BLaER1 treated with 17β-estradiol and CSF1 and Interleukin-3, amounts not matched to agents 10 nM and 100 nM (cell line): ENCODE data around the gene HIGD1C.
A peak's percentile ranks its signal among the peaks of the same experiment; 100 is the strongest.
"Not testable (repeated sequence)": the region's sequence is repeated elsewhere in the genome, so short reads cannot be mapped to it uniquely, and the experiment has no call there.

ENCODE experiments used
- H3K27ac ChIP-seq, 11 experiments: shearing (Covaris generic); formaldehyde crosslinking; 2 replicates each; pipeline ENCODE4 v1.8.1; 2022
- H3K27me3 ChIP-seq, 11 experiments: shearing (Covaris generic); formaldehyde crosslinking; 2 replicates each; pipeline ENCODE4 v1.8.1; 2022
- H3K36me3 ChIP-seq, 11 experiments: shearing (Covaris generic); formaldehyde crosslinking; 2 replicates each; pipeline ENCODE4 v1.8.1; 2022
- H3K4me1 ChIP-seq, 10 experiments: shearing (Covaris generic); formaldehyde crosslinking; 2 replicates each; pipeline ENCODE4 v1.8.1; 2022
- H3K4me2 ChIP-seq, 11 experiments: shearing (Covaris generic); formaldehyde crosslinking; 2 replicates each; pipeline ENCODE4 v1.8.1; 2022
- H3K4me3 ChIP-seq, 10 experiments: shearing (Covaris generic); formaldehyde crosslinking; 2 replicates each; pipeline ENCODE4 v1.8.1; 2022
- H3K9ac ChIP-seq, 11 experiments: shearing (Covaris generic); formaldehyde crosslinking; 2 replicates each; pipeline ENCODE4 v1.8.1; 2022
- H3K9me3 ChIP-seq, 11 experiments: shearing (Covaris generic); formaldehyde crosslinking; replicated peaks in 1 of 11; 2 replicates each; pipeline ENCODE4 v1.8.1; 2022
- H4K20me1 ChIP-seq, 11 experiments: shearing (Covaris generic); formaldehyde crosslinking; 2 replicates each; pipeline ENCODE4 v1.8.1; 2022
- Cebpa-rat ChIP-seq, 11 experiments: shearing (Covaris generic); IDR thresholded peaks; 2 replicates each; pipeline ENCODE4 v1.8.1; 2022

The HIGD1C gene

GRCh38 chr12:50924131-50924438, 28.3 kb upstream of the HIGD1C start:
- Histone ChIP-seq H4K20me1 (peaks cover 0 to 7% (median 0%) of the 10 kb centered on the region in 11 experiments; a peak in 1 of 22 replicates), H3K27ac (peak overlapping the region; percentile 69 to 96 (median 91)), H3K36me3 (no peaks in the 10 kb centered on the region), H3K4me2 (peak overlapping the region; percentile 79 to 96 (median 93)), H3K4me3 (peak overlapping the region; percentile 33 to 74 (median 62); a peak in 18 of 20 replicates), H3K27me3 (no peaks in the 10 kb centered on the region), H3K4me1 (peaks cover 61 to 73% (median 68%) of the 10 kb centered on the region in 10 experiments), H3K9ac (peak overlapping the region; percentile 72 to 86 (median 81)), H3K9me3 (peaks cover 0 to 5% (median 0%) of the 10 kb centered on the region in 11 experiments; a peak in 2 of 22 replicates)
- TF ChIP-seq Cebpa-rat (IDR thresholded peaks at IDR 0.05): no peak

- Histone ChIP-seq H3K27me3 (no peaks in the 10 kb centered on the region), H3K27ac (peak overlapping the region; percentile 69 to 96 (median 91)), H4K20me1 (peaks cover 0 to 8% (median 0%) of the 10 kb centered on the region in 11 experiments; a peak in 1 of 22 replicates), H3K4me2 (peak overlapping the region; percentile 85 to 96 (median 95)), H3K4me3 (peak overlapping the region; percentile 61 to 78 (median 64)), H3K9me3 (peaks cover 0 to 4% (median 0%) of the 10 kb centered on the region in 11 experiments; a peak in 1 of 22 replicates), H3K36me3 (peaks cover 0 to 2% (median 0%) of the 10 kb centered on the region in 11 experiments; a peak in 3 of 22 replicates), H3K9ac (peak overlapping the region; percentile 72 to 86 (median 81)), H3K4me1 (peaks cover 64 to 73% (median 70%) of the 10 kb centered on the region in 10 experiments)
- TF ChIP-seq Cebpa-rat (IDR thresholded peaks at IDR 0.05): no peak
These were observed 27.7 kb upstream of the HIGD1C start for GRCh38 chr12:50924439-50925341.

- H3K36me3 ChIP-seq: peaks cover 0 to 8% (median 5%) of the 10 kb centered on the region in 11 experiments; a peak in 12 of 22 replicates
- no peaks in the 10 kb centered on the region for H3K9me3 ChIP-seq
- H3K4me1 ChIP-seq: peaks cover 64 to 73% (median 70%) of the 10 kb centered on the region in 10 experiments
- H3K27me3 ChIP-seq: no peaks in the 10 kb centered on the region
- peak overlapping the region; percentile 70 to 86 (median 81) for H3K9ac ChIP-seq
- H4K20me1 ChIP-seq: peaks cover 0 to 8% (median 0%) of the 10 kb centered on the region in 11 experiments; a peak in 1 of 22 replicates
- H3K4me3 ChIP-seq: peak overlapping the region; percentile 61 to 78 (median 64)
- peak overlapping the region; percentile 85 to 96 (median 95) for H3K4me2 ChIP-seq
- H3K27ac ChIP-seq: peak overlapping the region; percentile 27 to 96 (median 91); a peak in 18 of 22 replicates
- no peak for TF ChIP-seq Cebpa-rat (IDR thresholded peaks at IDR 0.05)
These were observed 27.0 kb upstream of the HIGD1C start for GRCh38 chr12:50925342-50925651.

GRCh38 chr12:50925920-50926319, 26.4 kb upstream of the HIGD1C start:
- Histone ChIP-seq H3K36me3 (peaks cover 0 to 14% (median 11%) of the 10 kb centered on the region in 11 experiments; a peak in 15 of 22 replicates), H3K4me3 (peak overlapping the region; percentile 61 to 78 (median 64)), H4K20me1 (peaks cover 0 to 8% (median 0%) of the 10 kb centered on the region in 11 experiments; a peak in 1 of 22 replicates), H3K9ac (peak overlapping the region; percentile 70 to 86 (median 81)), H3K27ac (peak overlapping the region in 6 of 11 experiments; percentile 38 to 96 (median 92); a peak in 7 of 22 replicates), H3K27me3 (no peaks in the 10 kb centered on the region), H3K9me3 (no peaks in the 10 kb centered on the region), H3K4me1 (peaks cover 64 to 73% (median 70%) of the 10 kb centered on the region in 10 experiments), H3K4me2 (peak overlapping the region; percentile 85 to 96 (median 95))
- TF ChIP-seq Cebpa-rat (IDR thresholded peaks at IDR 0.05): no peak

GRCh38 chr12:50926415-50926814, 25.9 kb upstream of the HIGD1C start:
- H3K9me3 ChIP-seq: no peaks in the 10 kb centered on the region
- no peak for TF ChIP-seq Cebpa-rat (IDR thresholded peaks at IDR 0.05)
- H3K4me2 ChIP-seq: peak overlapping the region; percentile 79 to 96 (median 93); a peak in 21 of 22 replicates
- peaks cover 0 to 17% (median 13%) of the 10 kb centered on the region in 11 experiments; a peak in 15 of 22 replicates for H3K36me3 ChIP-seq
- peak overlapping the region in 5 of 11 experiments; percentile 14 to 84 (median 83); a peak in 6 of 22 replicates for H3K9ac ChIP-seq
- H4K20me1 ChIP-seq: peaks cover 0 to 8% (median 0%) of the 10 kb centered on the region in 11 experiments; a peak in 1 of 22 replicates
- H3K27me3 ChIP-seq: no peaks in the 10 kb centered on the region
- H3K4me1 ChIP-seq: peaks cover 64 to 72% (median 70%) of the 10 kb centered on the region in 10 experiments
- H3K4me3 ChIP-seq: peak overlapping the region in 9 of 10 experiments; percentile 35 to 78 (median 64); a peak in 15 of 20 replicates
- no peak overlapping the region for H3K27ac ChIP-seq

- H3K9me3 ChIP-seq, H3K27ac ChIP-seq, H3K27me3 ChIP-seq, H4K20me1 ChIP-seq: not testable (repeated sequence)
- Histone ChIP-seq H3K9ac (peak overlapping the region in 2 of 11 experiments; percentile 14 to 84; a peak in 2 of 22 replicates), H3K4me3 (peak overlapping the region; percentile 33 to 78 (median 64); a peak in 17 of 20 replicates), H3K36me3 (peaks cover 0 to 22% (median 16%) of the 10 kb centered on the region in 11 experiments; a peak in 15 of 22 replicates), H3K4me2 (peak overlapping the region; percentile 79 to 96 (median 93)), H3K4me1 (peaks cover 61 to 70% (median 67%) of the 10 kb centered on the region in 10 experiments)
These were observed 25.4 kb upstream of the HIGD1C start for GRCh38 chr12:50926932-50927331.

- Histone ChIP-seq H3K27ac (peak overlapping the region in 1 of 11 experiments; percentile 28; a peak in 1 of 22 replicates), H3K4me3 (peak overlapping the region in 9 of 10 experiments; percentile 33 to 78 (median 64); a peak in 15 of 20 replicates), H3K9ac (peak overlapping the region in 1 of 11 experiments; percentile 84; a peak in 2 of 22 replicates), H4K20me1 (peaks cover 0 to 8% (median 0%) of the 10 kb centered on the region in 11 experiments; a peak in 1 of 22 replicates), H3K4me2 (peak overlapping the region; percentile 79 to 96 (median 93)), H3K36me3 (peaks cover 0 to 22% (median 16%) of the 10 kb centered on the region in 11 experiments; a peak in 15 of 22 replicates), H3K27me3 (no peaks in the 10 kb centered on the region), H3K4me1 (peaks cover 57 to 66% (median 63%) of the 10 kb centered on the region in 10 experiments), H3K9me3 (no peaks in the 10 kb centered on the region)
- no peak for TF ChIP-seq Cebpa-rat (IDR thresholded peaks at IDR 0.05)
These were observed 25.0 kb upstream of the HIGD1C start for GRCh38 chr12:50927356-50927755.

- TF ChIP-seq Cebpa-rat (IDR thresholded peaks at IDR 0.05): no peak
- Histone ChIP-seq H3K27ac (peak overlapping the region in 7 of 11 experiments; percentile 1 to 34 (median 15); a peak in 6 of 22 replicates), H4K20me1 (peaks cover 0 to 8% (median 0%) of the 10 kb centered on the region in 11 experiments; a peak in 1 of 22 replicates), H3K9ac (0 out of 22 replicates have a peak overlapping the region, but pooled peaks of 1 of the 11 experiments have one; percentile 22), H3K4me2 (peak overlapping the region; percentile 79 to 96 (median 93)), H3K4me1 (peaks cover 57 to 63% (median 60%) of the 10 kb centered on the region in 10 experiments), H3K9me3 (no peaks in the 10 kb centered on the region), H3K36me3 (peaks cover 0 to 22% (median 16%) of the 10 kb centered on the region in 11 experiments; a peak in 15 of 22 replicates), H3K4me3 (peak overlapping the region in 8 of 10 experiments; percentile 4 to 78 (median 66); a peak in 13 of 20 replicates), H3K27me3 (no peaks in the 10 kb centered on the region)
These were observed 24.5 kb upstream of the HIGD1C start for GRCh38 chr12:50927766-50928224.
